ENCODE results near the gene PAX5.

Gene PAX5

DNA sequence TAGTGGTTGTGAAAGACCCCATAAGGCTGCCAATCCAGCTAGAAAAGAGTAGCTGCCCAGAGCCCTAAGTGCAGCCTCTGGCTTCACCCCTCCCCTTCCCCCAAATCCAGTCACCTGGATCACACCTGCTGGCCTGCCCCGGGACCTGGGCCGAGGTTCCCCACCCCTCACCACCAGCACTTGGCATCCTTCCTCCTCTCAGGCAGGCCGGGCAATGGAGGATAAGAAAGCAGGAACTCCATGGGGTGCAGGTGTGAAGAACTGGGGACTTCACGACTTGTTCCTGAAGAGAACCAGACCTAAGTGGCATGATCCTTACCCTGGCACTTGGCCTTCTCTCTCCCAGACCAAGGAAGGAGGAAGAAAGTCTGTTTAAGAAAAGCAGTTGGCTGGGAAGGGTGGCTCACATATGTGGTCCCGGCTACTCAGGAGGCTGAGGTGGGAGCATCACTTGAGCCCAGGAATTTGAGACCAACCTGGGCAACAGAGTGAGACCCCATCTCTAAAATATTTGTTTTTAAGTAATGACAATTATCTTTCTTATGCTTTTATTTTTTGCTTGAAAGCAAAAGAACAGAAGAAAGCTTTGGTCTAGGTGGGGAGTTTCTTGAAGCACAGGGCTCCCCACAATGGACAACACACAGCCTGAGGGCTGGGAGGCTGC, 131.1 kb downstream of the PAX5 start:
- DNase-seq (ENCODE audit: low read depth): no peak

DNA sequence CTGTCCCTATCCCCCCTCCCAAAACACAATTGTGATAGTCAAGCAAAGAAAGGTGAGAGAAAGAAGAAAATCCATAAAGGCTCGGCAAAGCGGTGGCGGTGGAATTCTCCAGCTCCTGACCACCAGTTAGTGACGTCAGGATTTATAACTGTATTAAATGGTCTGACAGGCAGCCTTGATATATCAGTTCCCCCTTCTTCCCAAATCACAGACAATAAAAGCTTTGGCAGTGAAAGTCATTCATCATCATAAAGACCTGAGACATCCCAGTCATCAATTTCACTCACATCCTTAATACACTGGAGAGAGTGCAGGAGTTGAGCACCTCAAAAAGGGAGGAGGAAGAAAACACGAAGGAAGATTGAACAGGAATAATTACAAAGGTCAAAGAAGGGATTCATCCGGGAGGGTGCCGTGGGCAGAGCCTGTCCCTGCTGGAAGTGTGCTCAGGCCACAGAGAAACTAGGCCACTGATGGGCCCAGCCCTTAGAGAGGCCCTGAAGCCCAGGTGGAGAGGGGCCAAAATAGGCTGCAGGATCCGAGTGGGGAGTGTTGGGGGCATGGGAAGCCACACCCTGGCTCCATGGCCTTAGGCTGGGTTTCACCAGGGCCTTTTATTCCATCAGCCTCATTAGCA, 131.9 kb downstream of the PAX5 start:
- DNase-seq (ENCODE audit: low read depth): no peak

DNA sequence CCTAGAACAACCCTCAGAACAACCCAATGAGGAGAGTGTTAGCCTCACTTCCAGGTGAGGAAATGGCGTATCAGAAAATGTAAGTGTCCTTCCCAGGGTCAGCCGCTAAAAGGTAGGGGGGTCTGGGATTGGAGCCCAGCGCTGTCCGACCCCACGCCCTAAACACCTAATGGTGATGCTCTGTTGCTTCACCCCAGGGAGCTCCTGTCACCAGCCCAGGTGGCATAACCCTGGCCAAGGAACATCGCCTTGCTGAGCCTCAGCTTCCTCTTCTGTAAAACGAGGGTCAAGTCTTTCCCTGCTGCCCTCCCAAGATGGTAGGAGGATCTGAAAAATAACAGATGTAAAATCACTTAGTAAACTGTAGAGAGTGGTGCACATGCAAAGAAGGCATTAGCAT, 132.5 kb downstream of the PAX5 start:
- no peak for DNase-seq (ENCODE audit: low read depth)

- no peak for DNase-seq (ENCODE audit: low read depth)
Observed at GRCh38 chr9:36900856-36901220, 133.2 kb downstream of the PAX5 start.

DNA sequence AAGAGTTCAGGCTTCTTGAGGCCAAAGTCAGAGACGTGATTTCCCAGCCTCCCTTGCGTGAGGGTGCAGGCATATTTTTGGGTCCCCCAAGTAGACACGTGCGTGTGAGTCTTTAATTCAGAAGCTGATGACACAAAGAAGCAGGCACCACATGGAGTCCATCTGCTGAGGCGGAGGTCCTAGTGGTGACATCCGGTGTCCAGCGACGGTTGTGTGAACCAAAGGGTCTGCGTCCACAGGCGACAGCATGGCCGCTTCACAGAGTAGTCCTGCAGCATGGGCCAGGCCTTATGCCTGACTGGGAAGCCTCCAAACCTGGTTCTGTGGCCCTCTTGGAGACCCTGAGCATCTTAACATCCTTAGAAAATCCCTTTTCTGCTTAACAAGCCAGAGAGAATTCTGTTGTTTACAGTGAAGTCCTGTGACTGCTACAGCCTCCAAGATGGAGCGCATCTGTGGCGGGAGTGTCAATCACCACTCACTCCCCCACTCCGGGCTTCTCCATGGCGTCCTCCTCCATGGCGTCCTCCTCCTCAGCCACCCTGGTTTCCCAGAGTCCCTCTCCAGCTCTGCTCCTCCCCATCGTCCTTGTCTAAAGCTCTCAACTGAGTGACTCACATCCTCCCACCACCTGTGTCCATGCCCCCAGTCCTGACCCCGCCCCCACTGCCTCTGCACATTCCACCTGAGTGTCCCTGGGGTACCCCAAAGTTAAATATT, 133.8 kb downstream of the PAX5 start:
- DNase-seq (ENCODE audit: low read depth): no peak

DNA sequence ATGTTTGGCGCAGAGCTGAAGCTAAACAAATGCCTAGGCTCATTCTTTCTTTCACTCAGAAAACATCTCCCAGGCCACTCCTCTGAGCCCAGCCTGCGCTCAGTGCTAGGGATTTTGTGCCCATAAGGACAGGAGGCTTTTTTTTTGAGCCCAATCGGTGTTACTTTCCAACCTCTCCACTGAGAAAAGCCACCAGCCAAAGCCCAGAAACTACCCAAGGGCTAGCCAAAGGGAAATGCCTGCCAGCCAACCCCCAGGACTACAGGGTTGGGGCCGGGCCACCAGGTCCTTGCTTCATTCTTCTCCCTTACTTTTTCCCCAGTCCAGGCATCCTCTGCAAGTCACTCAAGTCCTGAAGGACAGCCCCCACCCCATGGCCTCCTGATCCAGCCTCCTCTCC, 134.7 kb downstream of the PAX5 start:
- no peak for DNase-seq (ENCODE audit: low read depth)

DNA sequence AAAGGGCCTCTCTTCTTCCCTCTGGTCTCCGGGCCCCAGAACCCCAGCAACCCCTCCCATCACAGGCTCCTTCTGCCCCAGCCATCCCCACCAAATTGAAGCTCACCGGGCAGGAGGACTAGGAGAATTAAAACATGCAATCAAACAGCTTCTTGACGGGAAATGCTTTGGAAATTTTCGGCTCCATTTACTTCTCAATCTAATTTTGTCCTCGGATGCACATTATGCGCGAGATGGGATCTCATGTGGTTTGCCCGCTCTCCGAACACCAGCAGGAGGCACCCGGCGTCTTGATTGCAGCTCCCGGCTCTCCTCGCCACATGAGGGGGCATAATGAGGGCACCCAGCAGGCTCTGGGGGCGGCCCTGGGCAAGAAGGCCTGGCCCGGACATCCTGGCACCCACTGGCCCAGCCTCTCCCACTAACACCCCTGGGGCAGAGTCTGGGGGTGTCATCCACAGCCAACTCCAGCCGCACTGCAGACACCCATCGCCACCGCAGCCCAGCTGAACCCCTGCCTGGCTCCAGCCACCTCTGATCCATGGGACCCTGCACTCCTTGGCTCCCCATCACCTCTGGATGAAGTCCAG, 135.5 kb downstream of the PAX5 start:
- no peak for DNase-seq (ENCODE audit: low read depth)

DNA sequence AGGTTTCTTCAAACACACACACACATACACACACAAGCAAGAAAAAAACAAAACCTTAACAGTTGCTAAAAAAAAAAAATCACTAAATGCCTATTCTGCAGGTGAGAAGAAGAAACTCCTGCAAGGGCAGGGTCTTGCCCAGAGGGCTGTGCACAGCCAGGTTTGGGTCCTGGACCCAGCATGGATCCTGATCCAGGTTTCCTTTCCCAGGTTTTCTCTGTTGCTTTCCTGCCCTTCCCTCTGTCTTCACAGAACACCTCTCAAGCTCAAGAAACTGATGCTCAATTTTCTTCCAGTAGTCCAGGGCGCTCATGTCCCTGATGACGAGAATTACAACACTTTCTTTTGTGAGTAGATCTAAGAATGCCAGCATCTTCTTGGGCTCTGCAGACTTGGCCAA, 136.6 kb downstream of the PAX5 start:
- no peak for DNase-seq (ENCODE audit: low read depth)

DNA sequence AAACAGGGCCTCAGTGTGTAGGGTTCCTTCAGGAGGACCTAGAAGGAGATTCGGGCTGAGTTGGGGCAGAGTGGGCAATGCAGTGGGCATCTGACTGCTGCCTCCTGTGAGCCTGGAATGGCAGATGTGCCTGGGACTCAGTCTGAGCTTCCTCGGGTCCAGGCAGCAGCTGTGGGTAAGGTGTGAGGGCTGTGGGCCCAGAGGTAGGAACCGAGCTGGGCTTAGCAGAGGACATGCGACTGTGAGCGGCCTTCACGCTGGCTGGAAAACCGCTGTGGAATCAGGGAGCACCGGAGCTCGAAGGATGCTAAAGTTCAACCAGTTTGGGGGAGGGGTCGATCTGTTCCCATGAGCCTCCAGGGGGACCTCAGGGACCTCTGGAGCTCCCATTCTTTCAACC, 137.0 kb downstream of the PAX5 start:
- no peak for DNase-seq (ENCODE audit: low read depth)

DNA sequence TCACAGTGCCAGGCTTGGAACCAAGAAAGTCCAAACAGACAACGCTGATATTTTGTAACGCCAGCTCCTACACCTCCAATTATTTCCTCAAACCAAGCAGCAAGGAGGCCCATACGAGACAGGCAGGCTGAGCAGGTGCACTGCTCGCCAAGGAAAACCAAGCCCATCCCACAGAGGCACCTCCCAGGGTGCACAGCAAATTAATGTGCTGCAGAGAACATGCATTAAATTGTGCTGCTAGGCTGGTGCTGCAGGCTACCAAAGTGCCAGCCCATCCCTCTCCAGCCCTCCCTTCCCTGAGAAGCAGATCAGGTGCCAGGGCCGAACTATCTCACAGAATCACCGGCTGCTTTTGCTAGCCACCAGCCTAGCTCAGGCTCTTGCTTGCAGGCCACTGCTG, 137.8 kb downstream of the PAX5 start:
- no peak for DNase-seq (ENCODE audit: low read depth)

DNA sequence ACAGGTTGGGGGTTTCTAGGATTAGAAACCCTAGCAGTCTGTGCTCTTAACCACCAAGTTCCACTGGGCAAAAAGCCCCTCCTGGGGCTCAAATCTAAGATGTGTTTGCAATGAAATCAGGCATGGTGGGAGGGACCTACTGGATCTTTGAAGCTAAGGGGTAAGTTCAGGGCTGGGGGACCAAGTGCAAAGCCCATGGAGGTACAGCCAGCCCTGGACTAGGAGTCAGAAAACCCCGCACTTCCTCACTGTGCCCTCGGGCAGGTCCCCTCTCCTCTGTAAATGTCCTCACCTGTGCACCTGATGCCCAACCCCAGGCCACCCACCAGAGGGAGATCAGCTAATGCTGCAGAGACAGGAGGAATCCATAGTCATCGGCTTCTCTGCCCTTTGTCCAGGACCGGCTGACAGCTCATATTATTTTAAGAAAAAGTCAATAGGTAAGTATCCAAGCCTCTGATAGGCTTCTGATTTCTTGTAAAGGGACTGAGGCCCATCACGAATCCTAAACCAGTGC, 138.3 kb downstream of the PAX5 start:
- DNase-seq (ENCODE audit: low read depth): no peak

- DNase-seq (ENCODE audit: low read depth): no peak
Observed at GRCh38 chr9:36894695-36895310, 139.3 kb downstream of the PAX5 start.

- DNase-seq (ENCODE audit: low read depth): no peak
Observed at GRCh38 chr9:36893911-36894310, 140.2 kb downstream of the PAX5 start.

- no peak for DNase-seq (ENCODE audit: low read depth)
Observed at GRCh38 chr9:36893184-36893583, 140.9 kb downstream of the PAX5 start.

DNA sequence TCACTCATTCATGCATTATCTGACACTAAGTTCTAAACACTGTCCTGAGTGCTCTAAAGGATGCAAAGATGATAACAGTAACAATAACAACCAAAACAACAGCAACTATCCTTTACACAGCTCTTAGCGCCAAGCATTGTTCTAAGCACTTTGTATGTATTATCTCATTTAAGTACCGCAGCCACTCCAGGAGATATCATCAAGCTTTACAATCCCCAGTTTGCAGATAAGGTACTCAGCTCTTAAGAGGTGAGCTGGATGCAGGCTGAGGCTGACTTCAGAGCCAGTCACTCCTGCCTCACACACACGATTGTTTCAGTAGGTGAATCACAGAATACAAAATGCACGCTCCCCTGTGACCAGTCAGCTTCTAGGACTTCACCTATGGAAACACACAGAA, 141.8 kb downstream of the PAX5 start:
- DNase-seq (ENCODE audit: low read depth): no peak

DNA sequence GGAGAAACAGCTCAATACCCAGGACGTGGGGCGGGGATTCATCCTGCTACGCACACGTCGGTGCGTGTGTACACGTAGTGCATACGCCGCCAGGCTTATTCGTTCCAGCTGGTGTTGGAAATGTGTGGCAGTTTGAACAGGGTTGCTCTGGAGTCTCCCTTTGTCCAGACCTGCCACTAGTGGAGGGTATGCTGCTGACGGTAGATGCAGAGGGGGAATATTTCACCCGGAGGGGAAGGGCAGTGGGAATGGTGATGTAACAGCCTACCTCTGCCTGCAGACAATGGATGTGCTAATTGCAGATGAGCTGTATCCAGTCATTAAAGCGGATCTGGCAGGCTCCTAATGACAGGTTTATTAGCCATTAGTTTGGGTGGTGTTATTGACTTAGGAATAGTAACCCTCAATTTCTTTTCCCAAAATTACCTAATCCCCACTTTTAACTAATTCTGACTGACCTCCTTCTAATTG, 142.7 kb downstream of the PAX5 start:
- no peak for DNase-seq (ENCODE audit: low read depth)

DNA sequence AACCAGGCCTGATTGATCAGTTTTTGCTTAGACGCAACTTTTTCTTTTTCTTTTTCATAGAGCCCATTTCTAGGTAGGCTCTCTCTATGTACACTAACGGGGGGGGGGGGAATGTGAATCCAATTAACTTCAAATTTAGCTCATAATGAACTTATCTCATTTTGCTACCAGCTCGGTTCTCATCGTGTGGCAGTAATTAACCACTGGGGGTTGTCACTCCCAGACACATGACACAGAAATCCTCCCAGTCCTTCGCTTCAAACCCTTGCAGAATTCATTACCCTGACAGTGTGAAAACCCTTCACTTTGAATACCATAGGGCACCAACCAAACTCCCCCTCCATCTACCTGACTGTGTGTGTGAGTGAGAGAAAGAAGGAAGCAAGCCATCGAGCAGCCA, 144.2 kb downstream of the PAX5 start:
- no peak for DNase-seq (ENCODE audit: low read depth)

DNA sequence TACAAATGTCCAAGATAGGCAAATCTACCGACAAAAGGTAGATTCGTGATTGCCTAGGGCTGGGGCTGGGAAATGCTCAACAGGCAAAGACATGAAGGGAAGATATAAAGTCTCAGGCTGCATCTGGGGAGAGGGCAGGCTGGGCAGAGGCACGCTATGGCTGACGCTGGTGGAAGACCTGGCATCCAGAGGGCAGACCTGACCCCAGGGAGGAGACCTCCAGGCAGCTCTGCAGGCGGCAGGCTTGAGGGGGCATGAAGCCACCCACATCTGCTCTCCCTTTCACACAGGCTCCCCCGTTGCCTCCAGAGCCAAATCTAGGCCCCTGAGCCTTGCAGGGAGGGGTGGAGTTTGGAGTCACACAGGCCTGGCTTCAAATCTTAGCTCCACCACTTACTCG, 145.5 kb downstream of the PAX5 start:
- DNase-seq (ENCODE audit: low read depth): no peak

- no peak for DNase-seq (ENCODE audit: low read depth)
Observed at GRCh38 chr9:36884721-36885120, 149.3 kb downstream of the PAX5 start.

DNA sequence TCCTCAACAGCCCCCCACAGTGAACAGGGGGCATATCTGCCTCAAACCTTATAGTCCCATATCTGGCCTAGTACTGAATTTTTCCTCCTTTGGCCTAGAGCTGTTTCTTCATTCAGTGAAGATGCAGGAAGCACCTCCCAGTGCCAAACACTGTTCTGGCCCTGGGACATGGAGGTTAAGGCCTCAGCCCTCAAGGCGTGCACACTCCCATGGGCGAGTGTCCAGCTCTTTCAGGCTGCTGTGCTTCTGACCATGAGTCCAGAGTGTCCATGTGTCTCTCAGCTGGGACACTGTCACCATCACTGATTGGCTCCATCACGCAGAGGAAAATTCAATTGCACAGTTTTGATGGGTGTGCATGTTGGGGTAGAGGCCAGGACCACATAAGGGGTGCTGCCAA, 151.5 kb downstream of the PAX5 start:
- DNase-seq (ENCODE audit: low read depth): no peak

DNA sequence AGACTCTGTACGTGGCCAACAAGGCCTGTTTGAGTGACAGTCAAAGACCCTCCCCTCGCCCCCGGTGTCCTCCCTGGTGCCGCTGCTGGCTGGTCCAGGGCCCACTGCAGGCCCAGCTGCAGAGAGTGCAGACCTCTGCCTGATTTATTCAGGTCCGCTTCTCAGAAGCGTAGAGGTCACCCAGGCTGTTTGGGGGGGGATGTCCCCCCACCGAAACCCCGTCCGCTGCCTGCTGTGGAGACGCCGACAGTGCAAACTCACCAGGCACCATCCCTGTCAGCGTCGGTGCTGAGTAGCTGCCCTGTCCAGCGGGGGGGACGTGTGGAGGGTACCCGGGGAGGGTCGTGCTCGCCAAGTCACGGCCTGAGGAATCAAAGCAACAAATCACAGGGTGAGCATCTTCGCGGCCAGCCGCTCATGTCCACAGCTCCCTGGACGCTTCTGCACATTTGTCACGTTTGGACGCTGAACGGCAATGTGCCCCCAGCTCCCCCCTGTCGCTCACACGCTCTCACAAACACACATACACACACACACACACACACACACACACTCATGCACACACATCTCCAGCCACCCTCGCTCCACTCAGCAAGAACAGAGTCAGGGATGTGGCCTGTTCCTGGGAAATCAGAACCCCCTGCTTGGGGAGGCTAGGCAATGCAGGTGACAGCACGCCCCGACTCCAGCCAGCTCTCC, 152.2 kb downstream of the PAX5 start:
- DNase-seq (ENCODE audit: low read depth): no peak

GRCh38 chr9:36881316-36881715, 152.8 kb downstream of the PAX5 start:
- no peak for DNase-seq (ENCODE audit: low read depth)
